Cerebellar nuclear complex (tissue), 1 donor: ENCODE measurements around the gene KLHL11.

Source experiments
- DNase-seq, 2 experiments: peaks; one replicate each; lab custom pipeline; 2025; lab: John Stamatoyannopoulos, UW

Gene KLHL11

DNA sequence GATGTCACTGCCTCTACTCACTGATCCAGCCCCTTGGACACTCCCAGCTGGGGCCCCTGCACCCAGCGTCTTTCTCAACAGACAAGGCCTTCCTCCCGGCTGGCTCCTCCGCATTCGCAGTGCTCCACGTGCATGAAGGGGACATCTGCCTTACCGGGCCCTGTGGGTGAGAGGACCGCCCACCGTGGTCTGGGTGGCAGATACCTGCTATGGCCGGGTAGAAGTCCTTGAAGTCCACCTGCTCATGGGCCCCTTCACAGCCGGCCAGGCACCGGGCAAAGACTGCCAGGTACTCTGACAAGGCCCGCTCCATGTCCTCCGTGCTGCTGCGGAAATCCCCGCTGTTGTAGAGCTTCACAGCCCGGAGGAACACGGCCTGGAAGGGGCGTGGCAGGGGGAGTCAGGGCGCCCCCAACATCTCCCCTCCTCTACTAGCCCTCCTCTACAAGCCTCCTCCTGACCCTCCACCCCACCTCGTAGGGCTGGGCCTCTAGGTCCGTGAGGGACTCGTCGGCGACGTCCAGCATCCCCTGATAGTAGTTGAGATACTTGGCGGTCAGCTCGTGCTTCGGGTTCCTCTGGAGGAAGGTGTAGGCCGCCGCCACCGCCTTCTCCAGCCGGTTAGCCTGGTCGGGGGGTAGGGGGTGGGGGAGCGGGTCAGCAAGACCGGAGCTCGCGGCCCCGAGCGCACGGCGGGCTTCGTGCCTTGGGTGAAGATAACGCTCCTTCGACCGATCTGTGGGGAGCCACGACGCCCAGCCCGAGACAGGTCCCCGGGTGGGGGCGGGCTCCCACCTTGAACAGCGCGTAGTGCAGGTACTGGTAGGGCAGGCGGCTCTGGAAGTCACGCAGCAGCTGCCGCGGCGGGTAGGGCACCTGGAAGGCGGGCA lies 54.3 kb downstream of the KLHL11 start:
- no peak for DNase-seq

DNA sequence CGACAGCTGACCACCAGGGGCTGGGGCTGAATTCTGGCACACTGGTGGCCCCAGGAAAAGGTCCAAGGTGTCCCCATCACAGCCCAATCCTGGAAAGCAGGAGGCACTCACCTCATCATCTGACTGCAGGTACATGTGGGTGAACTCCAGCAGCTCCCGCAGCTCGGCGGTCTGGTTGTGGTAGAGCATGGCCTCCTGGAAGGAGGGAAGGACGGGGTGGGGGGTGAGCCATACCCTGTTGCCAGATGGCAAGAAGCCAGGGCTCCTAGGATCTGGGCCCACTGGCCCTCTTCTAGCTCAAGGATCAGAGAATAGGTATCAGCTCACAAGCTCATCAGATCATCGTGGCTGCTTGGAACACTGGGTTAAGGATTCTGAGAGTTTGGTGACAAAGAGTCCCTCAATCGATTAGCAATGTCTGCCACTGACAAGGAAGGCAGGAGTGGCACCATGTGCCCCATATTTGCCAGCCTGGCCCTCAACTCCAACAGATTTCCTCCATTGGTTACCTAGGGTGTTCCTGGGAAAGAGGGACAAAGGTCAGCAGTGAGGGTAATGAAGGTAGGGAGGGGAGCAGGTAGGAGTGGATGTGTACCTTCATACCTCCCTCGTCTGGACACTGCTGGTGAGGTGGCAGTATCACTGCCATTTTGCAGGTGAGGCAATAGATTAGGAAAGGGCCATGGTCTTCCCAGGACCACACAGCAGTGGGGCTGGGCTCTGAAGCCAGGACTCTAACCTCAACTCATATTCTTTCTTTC lies 58.4 kb downstream of the KLHL11 start:
- no peak for DNase-seq
